SK-N-MC (cell line): ENCODE measurements around the gene TTLL11.

Source experiments
- EZH2 ChIP-seq: fragments of 200-600 bp; sonication (generic); IDR thresholded peaks from one replicate; pipeline ENCODE4 v1.6.1; 2017; ENCODE audit warnings: antibody characterized with exemption
- POLR2AphosphoS5 ChIP-seq: IDR thresholded peaks from 2 replicates; pipeline ENCODE4 v1.6.1; 2012; ENCODE audit warnings: mild to moderate bottlenecking, low read depth, low read length, borderline replicate concordance

DNA sequence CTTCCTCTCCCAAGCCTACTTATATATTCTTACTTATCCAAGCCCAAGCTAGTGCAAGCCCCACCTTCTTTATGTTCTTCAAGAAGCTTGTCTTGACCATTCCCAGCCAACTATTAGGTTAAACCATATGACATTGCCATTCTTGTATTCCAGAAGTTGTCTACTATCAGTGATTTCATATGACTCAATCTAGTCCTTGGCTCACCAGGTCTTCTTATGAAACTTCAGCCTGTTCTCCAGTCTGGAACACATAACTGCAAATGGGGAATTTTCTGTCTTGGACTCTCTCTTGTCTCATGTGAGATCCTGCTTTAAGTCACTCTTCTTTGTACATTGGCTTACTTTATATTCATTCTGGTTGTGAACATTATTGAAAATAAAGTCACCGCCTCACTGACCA is 130.7 kb downstream of the TTLL11 start:
- TF ChIP-seq EZH2 (no peak), POLR2AphosphoS5 (no peak)
